22Rv1 (cell line): Measurements from ENCODE around the gene GPR62.

Experiments
- CTCF ChIP-seq: fragments of 450-650 bp; IDR thresholded peaks from 2 replicates; pipeline ENCODE4 v1.5.1; 2017; ENCODE audit warnings: mild to moderate bottlenecking
- ZFX ChIP-seq: fragments of 450-650 bp; IDR thresholded peaks from 2 replicates; pipeline ENCODE4 v1.6.1; 2017; ENCODE audit warnings: antibody characterized with exemption, borderline replicate concordance

GRCh38 chr3:51948016-51948580 lies 7.1 kb upstream of the GPR62 start:
- TF ChIP-seq CTCF (no peak), ZFX (no peak)
